H1 (cell line): Measurements from ENCODE around the gene PGRMC1. TPM values are rescaled to one million over a fixed set of nuclear protein-coding genes. Genes with fewer than 3 reads are reported as not detected.
"Not testable (repeated sequence)": the region's sequence is repeated elsewhere in the genome, so short reads cannot be mapped to it uniquely, and the experiment has no call there.

Experiments used
- CTCF ChIA-PET: fragments of 300-600 bp; sonication (Branson Sonifier 250); formaldehyde crosslinking; loops from one replicate; lab custom pipeline; 2021; ENCODE audit not compliant: partially characterized antibody; lab: Charles Lee
- POLR2A ChIA-PET: fragments of 300-600 bp; sonication (Branson Sonifier 250); formaldehyde crosslinking; loops from one replicate; lab custom pipeline; 2021; ENCODE audit warnings: inconsistent platforms; ENCODE audit not compliant: partially characterized antibody; lab: Charles Lee
- DNase-seq, 2 experiments: peaks; one replicate each; pipeline versions ENCODE4 v3.0.0 to v3.0.0-alpha.2; 2010 to 2022; ENCODE audit warnings: low spot score in 2 of 2, low read depth in 1 of 2, mixed read lengths in 1 of 2
- FAIRE-seq: peaks from 2 replicates; lab custom pipeline; 2011; peaks lifted over from hg19 to GRCh38; lab: Jason Lieb, UNC
- H2AFZ ChIP-seq: 2 replicates; pipeline ENCODE4 v1.8.1; 2012; ENCODE audit warnings: low read length, inconsistent platforms
- H2AK5ac ChIP-seq: 2 replicates; pipeline ENCODE4 v1.6.1; 2013; ENCODE audit warnings: low read depth, low read length
- H2BK120ac ChIP-seq: replicated peaks from 2 replicates; pipeline ENCODE3; 2013; ENCODE audit warnings: low read depth, low read length, inconsistent platforms
- H2BK12ac ChIP-seq: 2 replicates; pipeline ENCODE4 v1.6.1; 2013; ENCODE audit warnings: low read depth, low read length
- H2BK15ac ChIP-seq: 2 replicates; pipeline ENCODE4 v1.6.1; 2013; ENCODE audit warnings: low read length
- H2BK20ac ChIP-seq: 2 replicates; pipeline ENCODE4 v1.6.1; 2013; ENCODE audit warnings: low read length
- H2BK5ac ChIP-seq: 2 replicates; pipeline ENCODE4 v1.6.1; 2013; ENCODE audit warnings: low read depth, low read length
- H3K14ac ChIP-seq: 2 replicates; pipeline ENCODE4 v1.6.1; 2013; ENCODE audit warnings: inconsistent platforms; ENCODE audit not compliant: insufficient read length
- H3K18ac ChIP-seq: 2 replicates; pipeline ENCODE4 v1.6.1; 2013; ENCODE audit warnings: low read length; ENCODE audit errors: extremely low read depth
- H3K23ac ChIP-seq: 2 replicates; pipeline ENCODE4 v1.6.1; 2013; ENCODE audit warnings: inconsistent platforms; ENCODE audit not compliant: insufficient read length
- H3K23me2 ChIP-seq: 2 replicates; pipeline ENCODE4 v1.6.1; 2013; ENCODE audit warnings: low read depth, low read length
- H3K27ac ChIP-seq: 2 replicates; pipeline ENCODE4 v1.6.1; 2011; ENCODE audit warnings: low read depth, low read length, inconsistent platforms
- H3K27me3 ChIP-seq, 4 experiments: replicated peaks in 1 of 4; 1 replicate in 1 of 4; 2 replicates in 3 of 4; pipeline versions ENCODE4 v1.6.1 to v1.8.1; 2011 to 2013; ENCODE audit warnings: low read length in 3 of 4, mild to moderate bottlenecking in 3 of 4, inconsistent platforms in 2 of 4, mixed read lengths in 2 of 4, moderate library complexity in 1 of 4; ENCODE audit not compliant: control insufficient read depth in 3 of 4, insufficient read depth in 3 of 4; ENCODE audit errors: extremely low read depth in 1 of 4
- H3K36me3 ChIP-seq, 4 experiments: 2 replicates each; pipeline versions ENCODE4 v1.6.1 to v1.8.1; 2011 to 2013; ENCODE audit warnings: mild to moderate bottlenecking in 4 of 4, low read length in 3 of 4, moderate library complexity in 2 of 4, control low read depth in 1 of 4, inconsistent platforms in 1 of 4; ENCODE audit not compliant: insufficient read depth in 4 of 4, control insufficient read depth in 2 of 4
- H3K4ac ChIP-seq: replicated peaks from 2 replicates; pipeline ENCODE3; 2013; ENCODE audit warnings: low read length, low read depth, mixed read lengths, inconsistent platforms; ENCODE audit not compliant: insufficient read length
- H3K4me1 ChIP-seq, 4 experiments: replicated peaks in 1 of 4; 1 replicate in 1 of 4; 2 replicates in 3 of 4; pipeline versions ENCODE4 v1.6.1 to v1.8.1; 2011 to 2013; ENCODE audit warnings: low read length in 3 of 4, inconsistent platforms in 2 of 4, mixed read lengths in 1 of 4; ENCODE audit not compliant: insufficient read depth in 4 of 4, control insufficient read depth in 3 of 4
- H3K4me2 ChIP-seq, 2 experiments: 2 replicates each; pipeline versions ENCODE4 v1.6.1 to v1.8.1; 2011 to 2013; ENCODE audit warnings: low read depth in 2 of 2, low read length in 2 of 2, control low read depth in 1 of 2, inconsistent platforms in 1 of 2, mild to moderate bottlenecking in 1 of 2; ENCODE audit not compliant: insufficient read depth in 1 of 2
- H3K4me3 ChIP-seq, 4 experiments: fragments of 200-600, 300-600 bp in 1 of 4; sonication (generic), shearing (Covaris generic), sonication (Bioruptor Twin) in 1 of 4; 2 replicates each; pipeline versions ENCODE4 v1.5.1 to v1.8.1; 2011 to 2016; ENCODE audit warnings: low read length in 4 of 4, low read depth in 3 of 4, control low read depth in 2 of 4, inconsistent platforms in 2 of 4, mild to moderate bottlenecking in 2 of 4, mixed read lengths in 1 of 4, moderate library complexity in 1 of 4; ENCODE audit not compliant: insufficient read depth in 2 of 4; ENCODE audit errors: extremely low read depth in 1 of 4
- H3K56ac ChIP-seq: replicated peaks from 2 replicates; pipeline ENCODE3; 2013; ENCODE audit warnings: low read depth, mild to moderate bottlenecking, mixed read lengths, low read length, inconsistent platforms; ENCODE audit not compliant: insufficient read length
- H3K79me1 ChIP-seq: 2 replicates; pipeline ENCODE4 v1.6.1; 2013; ENCODE audit warnings: low read depth, low read length, control low read depth
- H3K79me2 ChIP-seq, 2 experiments: 2 replicates each; pipeline versions ENCODE4 v1.6.1 to v1.8.1; 2012 to 2013; ENCODE audit warnings: low read length in 2 of 2, mild to moderate bottlenecking in 2 of 2, inconsistent platforms in 1 of 2; ENCODE audit not compliant: insufficient read depth in 2 of 2, control insufficient read depth in 1 of 2
- H3K9ac ChIP-seq, 4 experiments: replicated peaks in 1 of 4; 1 replicate in 1 of 4; 2 replicates in 3 of 4; pipeline versions ENCODE4 v1.6.1 to v1.8.1; 2011 to 2013; ENCODE audit warnings: low read depth in 3 of 4, low read length in 3 of 4, control low read depth in 2 of 4, mild to moderate bottlenecking in 2 of 4, moderate library complexity in 2 of 4, inconsistent platforms in 1 of 4; ENCODE audit errors: extremely low read depth in 1 of 4
- H3K9me3 ChIP-seq, 2 experiments: 2 replicates each; pipeline versions ENCODE4 v1.6.1 to v1.8.1; 2012 to 2013; ENCODE audit warnings: mild to moderate bottlenecking in 2 of 2, moderate library complexity in 2 of 2, control low read depth in 1 of 2, inconsistent platforms in 1 of 2, low read depth in 1 of 2, low read length in 1 of 2, mixed read lengths in 1 of 2; ENCODE audit not compliant: insufficient read depth in 2 of 2
- H4K20me1 ChIP-seq, 2 experiments: replicated peaks in 1 of 2; 2 replicates each; pipeline versions ENCODE3 to v1.8.1; 2011 to 2013; ENCODE audit warnings: inconsistent platforms in 2 of 2, low read length in 2 of 2, mild to moderate bottlenecking in 1 of 2; ENCODE audit not compliant: insufficient read depth in 2 of 2, control insufficient read depth in 1 of 2
- H4K5ac ChIP-seq: 2 replicates; pipeline ENCODE4 v1.6.1; 2013; ENCODE audit warnings: low read length, low read depth, mixed read lengths, inconsistent platforms; ENCODE audit not compliant: insufficient read length
- H4K8ac ChIP-seq: 2 replicates; pipeline ENCODE4 v1.8.0; 2013; ENCODE audit warnings: mild to moderate bottlenecking, moderate library complexity, low read length, inconsistent platforms; ENCODE audit not compliant: insufficient read depth; ENCODE audit errors: extremely low read depth
- H4K91ac ChIP-seq: replicated peaks from 2 replicates; pipeline ENCODE3; 2013; ENCODE audit warnings: low read length, mixed read lengths, inconsistent platforms; ENCODE audit not compliant: insufficient read length
- CHD2 ChIP-seq: IDR thresholded peaks from 2 replicates; pipeline ENCODE4 v1.6.1; 2012; ENCODE audit warnings: low read length, improper control_type of control experiment
- WGBS, 2 experiments: shearing (Covaris generic) in 1 of 2; methylation state at CpG; one replicate each; pipeline versions ENCODE4 v1.1.6 to v1.1.7; 2013 to 2015; ENCODE audit warnings: low lambda C conversion rate in 2 of 2, mixed read lengths in 2 of 2, inconsistent platforms in 1 of 2, low coverage in 1 of 2, missing lambda C conversion rate in 1 of 2; ENCODE audit not compliant: insufficient replicate concordance in 2 of 2, insufficient coverage in 1 of 2, insufficient read length in 1 of 2; ENCODE audit errors: extremely low coverage in 1 of 2, missing lambda C conversion rate in 1 of 2; 5-methylcytosine and 5-hydroxymethylcytosine counted together
- polyA plus RNA-seq, 7 experiments: library from polyadenylated mRNA; depleted of rRNA in 3 of 7; stranded (reverse) in 5 of 7; unstranded in 2 of 7; fragments of >200 nt in 5 of 7; fragments of 200-250 nt in 2 of 7; gene quantifications; 1 replicate in 5 of 7; 2 replicates in 1 of 7; 4 replicates in 1 of 7; pipeline versions ENCODE4 v1.2.1 to v1.2.3, GENCODE V29; 2011 to 2013; ENCODE audit warnings: missing spikeins in 2 of 7, mixed read lengths in 2 of 7
- total RNA-seq: library from RNA; stranded (reverse); fragmentation: NEBNext Ultra II Directional; extraction: Animal tissue kit (Norgen Biotek cat#: 25700); gene quantifications from 2 replicates; pipeline ENCODE4 v1.2.1, GENCODE V29; 2021

The PGRMC1 gene
- total and polyA plus RNA-seq, 2 of the 8 experiments (the other 6 are each of a cell fraction or from before 2014, with no cell fraction given), result 127 to 248 TPM

DNA sequence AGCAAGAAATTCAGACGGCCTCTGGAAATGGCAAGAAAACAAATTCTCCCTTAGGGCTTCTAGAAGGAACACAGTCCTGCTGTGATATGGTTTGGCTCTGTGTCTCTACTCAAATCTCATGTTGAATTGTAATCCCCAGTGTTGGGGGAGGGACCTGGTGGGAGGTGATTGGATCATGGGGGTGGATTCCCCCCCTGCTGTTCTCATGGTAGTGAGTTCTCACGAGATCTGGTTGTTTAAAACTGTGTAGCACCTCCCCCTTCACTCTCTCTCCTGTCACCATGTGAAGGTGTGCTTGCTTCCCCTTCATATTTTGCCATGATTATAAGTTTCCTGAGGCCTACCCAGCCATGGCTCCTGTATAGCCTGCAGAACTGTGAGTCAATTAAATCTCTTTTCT, 55.2 kb downstream of the PGRMC1 start:
- H2BK12ac ChIP-seq, H4K20me1 ChIP-seq, H4K8ac ChIP-seq, H3K4me3 ChIP-seq, H2BK15ac ChIP-seq, H3K14ac ChIP-seq, H3K27me3 ChIP-seq, H3K4ac ChIP-seq, H2BK120ac ChIP-seq, DNase-seq, H2AFZ ChIP-seq, FAIRE-seq, CTCF ChIA-PET, H2AK5ac ChIP-seq, H3K56ac ChIP-seq, H3K36me3 ChIP-seq, H3K4me1 ChIP-seq, H2BK5ac ChIP-seq, H3K23me2 ChIP-seq, H3K9me3 ChIP-seq, H3K4me2 ChIP-seq, H3K23ac ChIP-seq, H4K5ac ChIP-seq, H3K18ac ChIP-seq, H3K27ac ChIP-seq, H3K9ac ChIP-seq, H4K91ac ChIP-seq, H2BK20ac ChIP-seq, H3K79me1 ChIP-seq, H3K79me2 ChIP-seq: not testable (repeated sequence)
- POLR2A ChIA-PET, result interaction anchor here (1.3 kb wide), 1 partner anchor 178 kb away, joined by 4 read pairs; no protein-coding TSS in a partner anchor
- TF ChIP-seq CHD2, result 0 out of 2 replicates have a peak, but pooled peaks have one; percentile 29
- WGBS, 2 experiments, result 78% methylated on average over 2 of the region's 2 CpGs; no CpG with 5 or more reads in 1 of the 2 experiments
